NCI-H82 treated with DMSO at 0.1 percent for 48 hours (cell line): ENCODE data around the gene NRCAM.
"Not testable (repeated sequence)": the region's sequence is repeated elsewhere in the genome, so short reads cannot be mapped to it uniquely, and the experiment has no call there.

Experiments used
- DNase-seq: peaks from one replicate; lab custom pipeline; 2025; ENCODE audit not compliant: unreplicated experiment; lab: John Stamatoyannopoulos, UW

The NRCAM gene

GRCh38 chr7:108348913-108349312 is 107.3 kb downstream of the NRCAM start:
- no peak for DNase-seq

- no peak for DNase-seq
Measured at GRCh38 chr7:108347616-108348015, 108.6 kb downstream of the NRCAM start.

GRCh38 chr7:108345710-108346336 is 110.4 kb downstream of the NRCAM start:
- peak; percentile 61 for DNase-seq

- no peak for DNase-seq
Measured at GRCh38 chr7:108340856-108341411, 115.3 kb downstream of the NRCAM start.

GRCh38 chr7:108340406-108340805 is 115.8 kb downstream of the NRCAM start:
- DNase-seq, result not testable (repeated sequence)

- peak; percentile 71 for DNase-seq
Measured at GRCh38 chr7:108335269-108335918, 120.8 kb downstream of the NRCAM start.

- no peak for DNase-seq
Measured at GRCh38 chr7:108332937-108333336, 123.3 kb downstream of the NRCAM start.

GRCh38 chr7:108331971-108332370 is 124.3 kb downstream of the NRCAM start:
- DNase-seq, result no peak

GRCh38 chr7:108330227-108330626 is 126.0 kb downstream of the NRCAM start:
- DNase-seq, result no peak

- DNase-seq, result peak; percentile 55
Measured at GRCh38 chr7:108329514-108329913, 126.7 kb downstream of the NRCAM start.

- DNase-seq, result peak; percentile 50
Measured at GRCh38 chr7:108328174-108328651, 128.0 kb downstream of the NRCAM start.

GRCh38 chr7:108327353-108327752 is 128.9 kb downstream of the NRCAM start:
- DNase-seq, result peak; percentile 19

GRCh38 chr7:108326938-108327337 is 129.3 kb downstream of the NRCAM start:
- peak; percentile 96 for DNase-seq

GRCh38 chr7:108324053-108325038 is 131.9 kb downstream of the NRCAM start:
- DNase-seq, result peak; percentile 40

- DNase-seq, result no peak
Measured at GRCh38 chr7:108322925-108323832, 133.1 kb downstream of the NRCAM start.

- no peak for DNase-seq
Measured at GRCh38 chr7:108322046-108322445, 134.2 kb downstream of the NRCAM start.

- no peak for DNase-seq
Measured at GRCh38 chr7:108321359-108321758, 134.9 kb downstream of the NRCAM start.

- DNase-seq, result no peak
Measured at GRCh38 chr7:108316708-108317107, 139.5 kb downstream of the NRCAM start.

- no peak for DNase-seq
Measured at GRCh38 chr7:108314551-108314950, 141.7 kb downstream of the NRCAM start.

GRCh38 chr7:108314049-108314448 is 142.2 kb downstream of the NRCAM start:
- DNase-seq, result no peak
